Motor neuron (in vitro differentiated cells): ENCODE results near the gene TIMM17A. TPM values are rescaled to one million over a fixed set of nuclear protein-coding genes. Genes with fewer than 3 reads are reported as not detected.

Source experiments
- ATAC-seq, 8 experiments: fragments of 200-7000 bp; cut with Tn5 transposase; replicated peaks in 6 of 8; 2 replicates each; pipeline ENCODE4 v1.8.0; 2021; ENCODE audit warnings: mild to moderate bottlenecking in 8 of 8, moderate library complexity in 8 of 8
- H3K27ac ChIP-seq, 2 donors: fragments of 250-450 bp; sonication (Bioruptor Pico); 2 replicates each; pipeline ENCODE4 v1.9.0; 2021; ENCODE audit warnings: antibody characterized with exemption in 2 of 2, mild to moderate bottlenecking in 2 of 2, moderate library complexity in 1 of 2
- H3K4me1 ChIP-seq, 2 donors: fragments of 250-450 bp; sonication (Bioruptor Pico); replicated peaks in 1 of 2; 2 replicates each; pipeline ENCODE4 v1.6.1; 2021; ENCODE audit warnings: antibody characterized with exemption in 2 of 2, mild to moderate bottlenecking in 2 of 2, moderate library complexity in 1 of 2
- H3K4me3 ChIP-seq, 5 donors: fragments of 250-450 bp; sonication (Bioruptor Pico); 2 replicates each; pipeline ENCODE4 v1.9.0; 2021; ENCODE audit warnings: antibody characterized with exemption in 5 of 5, mild to moderate bottlenecking in 5 of 5, moderate library complexity in 4 of 5
- WGBS, 10 experiments: fragments of 450-650 bp; shearing (Covaris generic); methylation state at CpG; one replicate each; pipeline ENCODE4 v1.0.0; 2022; 5-methylcytosine and 5-hydroxymethylcytosine counted together
- in situ Hi-C, 9 experiments: fragments of 400-800 bp; cut with MboI; loops; one replicate each; pipeline ENCODE4 v1.15.0; 2021; ENCODE audit warnings: low sequenced_read_pairs in 9 of 9, low pct_unique_long_range_greater_than_20kb in 2 of 9; ENCODE audit not compliant: unreplicated experiment in 9 of 9
- total RNA-seq, 8 experiments: library from RNA; unstranded; fragments of 300-600 nt; gene quantifications; 2 replicates each; pipeline versions ENCODE4 v1.2.3 to v1.2.4, GENCODE V29; 2022

The TIMM17A gene
- total RNA-seq: 100 to 1,000 TPM in 3 of 8 experiments, 10 to 100 TPM in 5; 67.6 to 123 (median 75.4) TPM

DNA sequence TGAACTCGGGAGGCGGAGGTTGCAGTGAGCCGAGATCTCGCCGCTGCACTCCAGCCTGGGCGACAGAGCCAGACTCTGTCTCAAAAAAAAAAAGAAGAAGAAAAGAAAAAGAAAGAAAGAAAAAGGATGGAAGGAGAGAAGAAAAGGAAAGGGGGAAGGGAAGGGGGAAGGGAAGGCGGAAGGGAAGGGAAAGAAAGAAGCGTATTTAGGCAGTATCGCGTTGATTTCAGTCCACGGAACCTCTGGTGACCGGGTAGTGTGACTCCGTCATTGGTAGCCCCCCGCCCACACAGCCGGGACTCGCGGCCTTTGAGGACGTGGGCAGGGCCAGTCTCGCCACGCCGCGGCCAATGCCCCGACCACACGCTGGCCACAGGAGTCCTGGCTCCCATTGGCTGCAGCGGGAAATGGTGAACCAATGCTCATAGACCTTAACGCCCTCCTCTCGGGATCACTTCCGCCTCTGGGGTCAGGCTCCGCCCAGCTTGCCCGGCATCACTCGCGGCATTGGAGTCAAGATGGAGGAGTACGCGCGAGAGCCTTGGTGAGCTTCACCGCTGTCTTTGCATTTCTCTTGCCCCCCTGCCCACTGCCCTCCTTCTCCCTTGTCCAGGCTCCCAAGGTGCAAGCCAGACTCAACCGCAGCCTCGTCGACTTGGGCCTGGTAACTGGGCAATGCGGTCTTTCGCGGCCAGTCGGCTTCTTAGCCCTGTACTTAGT lies at the start of gene TIMM17A:
TSS of gene TIMM17A (plus strand) at position 495 of the 720 bp plus-strand sequence. CDS start at position 519, 24 bp downstream.
- in situ Hi-C loops: no loop called here
- Histone ChIP-seq H3K4me1 (peaks cover 4 to 11% of the 10 kb centered on the region in 2 donors), H3K27ac (peak within 1 kb of the TSS; percentile 83 to 84), H3K4me3 (peak within 1 kb of the TSS; percentile 71 to 95 (median 85))
- peak; percentile 97 to 100 (median 99) for ATAC-seq
- WGBS, 10 experiments: 0 to 27% (median 1%) methylated on average over 3 to 25 of the region's 43 CpGs

DNA sequence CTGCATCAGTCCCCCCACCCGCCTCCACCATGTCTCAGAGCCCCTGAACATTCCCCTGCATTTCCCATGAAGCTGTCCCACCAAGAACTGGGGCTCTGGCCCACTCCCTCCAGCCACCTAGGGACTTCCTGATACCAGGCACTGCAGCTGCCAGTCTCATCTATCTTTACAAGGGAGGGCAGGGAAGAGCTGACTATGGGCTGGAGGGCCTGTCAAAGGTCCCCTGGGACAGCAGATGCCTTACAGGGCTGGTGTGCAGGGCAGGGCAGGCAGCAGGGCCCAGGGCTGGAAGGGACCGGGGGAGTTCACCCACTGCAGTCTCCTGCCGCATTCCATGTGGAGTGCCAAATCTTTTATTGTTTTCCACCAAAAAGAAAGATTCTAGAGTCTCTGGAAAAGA lies 49.0 kb upstream of the TIMM17A start:
- Histone ChIP-seq H3K4me1 (peaks cover 0 to 12% of the 10 kb centered on the region in 2 donors), H3K4me3 (no peak overlapping the region), H3K27ac (no peak overlapping the region)
- in situ Hi-C loops: no loop called here
- ATAC-seq: peak in 3 of 8 experiments; percentile 34 to 42 (median 39)
- WGBS, 10 experiments: 80 to 100% (median 86%) methylated on average over 1 to 2 of the region's 3 CpGs; no CpG with 5 or more reads in 5 of the 10 experiments

DNA sequence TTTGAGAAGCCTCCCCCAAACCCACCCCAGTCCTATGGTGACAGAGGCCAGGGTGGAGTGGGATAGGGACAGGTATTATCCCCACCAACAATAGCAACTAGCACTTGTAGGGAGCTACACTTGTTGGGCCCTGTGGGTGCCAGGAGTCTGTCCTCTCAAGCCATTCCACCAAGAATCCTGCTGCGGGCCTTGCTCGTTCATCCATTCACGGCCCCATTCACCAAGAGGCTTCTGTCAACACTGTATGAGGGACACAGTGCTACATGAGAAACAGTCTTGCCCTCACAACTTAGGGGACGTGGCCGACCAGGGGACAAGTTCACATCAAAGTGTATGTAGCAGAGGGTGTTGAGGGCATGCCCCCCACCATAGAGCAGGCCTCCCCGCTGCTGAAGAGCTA lies 47.7 kb upstream of the TIMM17A start:
- no peak for ATAC-seq
- in situ Hi-C loops: no loop called here
- H3K4me1 ChIP-seq: peaks cover 0 to 12% of the 10 kb centered on the region in 2 donors
- H3K27ac ChIP-seq: no peak overlapping the region
- WGBS, 10 experiments: 84 to 88% (median 86%) methylated on average over 3 to 6 of the region's 6 CpGs; no CpG with 5 or more reads in 6 of the 10 experiments
- H3K4me3 ChIP-seq: no peak overlapping the region

DNA sequence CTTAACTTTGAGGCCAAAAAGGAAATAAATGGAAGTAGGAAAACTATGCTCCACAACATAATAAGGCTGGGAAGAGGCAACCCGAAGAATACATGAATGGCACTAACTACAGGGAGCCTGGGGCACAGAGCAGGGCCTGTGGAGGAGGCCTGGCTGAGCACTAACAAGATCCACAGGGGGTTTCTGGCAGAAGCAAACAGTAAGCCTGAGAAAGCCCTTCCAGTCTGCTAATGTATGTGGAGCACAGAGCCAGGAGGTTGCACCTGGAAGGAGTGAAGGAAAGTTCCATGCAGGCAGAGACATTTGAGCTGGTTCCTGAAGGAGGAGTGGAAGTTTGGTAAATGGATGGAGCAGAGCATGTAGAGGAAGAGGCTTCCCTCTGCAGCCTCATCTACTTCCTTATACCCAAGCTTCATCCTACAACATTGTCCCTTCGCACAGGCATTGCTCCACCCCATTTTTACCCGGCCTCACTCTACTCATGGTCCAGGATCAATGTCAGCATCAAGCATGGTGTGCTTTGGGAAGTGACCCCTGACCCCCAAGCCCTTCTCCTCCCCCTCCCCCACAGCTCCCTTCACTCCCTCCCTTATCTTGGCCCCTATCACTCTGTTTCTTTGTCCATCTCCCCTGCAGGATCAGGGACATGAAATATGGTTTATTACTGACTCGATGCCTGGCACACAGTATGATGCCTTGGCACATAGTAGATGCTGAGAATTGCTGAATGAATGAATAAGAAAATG lies 43.3 kb upstream of the TIMM17A start:
- ATAC-seq: no peak
- H3K4me3 ChIP-seq: no peak overlapping the region
- H3K27ac ChIP-seq: no peak overlapping the region
- in situ Hi-C loops: no loop called here
- 17 to 69% (median 53%) methylated on average over 1 to 4 of the region's 4 CpGs; no CpG with 5 or more reads in 6 of the 10 experiments for WGBS, 10 experiments
- peaks cover 7 to 10% of the 10 kb centered on the region in 2 donors for H3K4me1 ChIP-seq

DNA sequence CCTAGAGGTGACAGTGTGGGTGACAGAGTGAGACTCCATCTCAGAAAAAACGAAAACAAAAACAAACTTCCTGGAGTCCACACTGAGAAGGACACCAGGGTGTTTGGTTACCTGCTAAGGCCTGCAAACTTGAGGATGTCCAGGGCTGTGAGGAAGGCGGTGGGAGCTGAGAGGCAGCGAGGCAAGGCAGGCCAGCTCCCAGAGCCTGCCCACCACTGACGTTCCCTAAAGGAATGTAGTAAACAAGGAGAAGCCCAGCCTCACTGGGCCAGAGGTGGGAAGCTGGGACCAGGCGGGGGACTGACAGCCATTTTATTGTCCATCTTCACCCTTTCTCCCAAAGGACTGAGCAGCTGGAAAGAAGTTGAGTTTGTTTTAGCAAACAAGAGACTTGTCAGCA lies 42.5 kb upstream of the TIMM17A start:
- WGBS, 10 experiments: 60 to 84% (median 73%) methylated on average over 3 to 4 of the region's 5 CpGs; no CpG with 5 or more reads in 6 of the 10 experiments
- in situ Hi-C loops: no loop called here
- no peak overlapping the region for H3K4me3 ChIP-seq
- ATAC-seq: no peak
- H3K27ac ChIP-seq: no peak overlapping the region
- peaks cover 16 to 18% of the 10 kb centered on the region in 2 donors for H3K4me1 ChIP-seq

DNA sequence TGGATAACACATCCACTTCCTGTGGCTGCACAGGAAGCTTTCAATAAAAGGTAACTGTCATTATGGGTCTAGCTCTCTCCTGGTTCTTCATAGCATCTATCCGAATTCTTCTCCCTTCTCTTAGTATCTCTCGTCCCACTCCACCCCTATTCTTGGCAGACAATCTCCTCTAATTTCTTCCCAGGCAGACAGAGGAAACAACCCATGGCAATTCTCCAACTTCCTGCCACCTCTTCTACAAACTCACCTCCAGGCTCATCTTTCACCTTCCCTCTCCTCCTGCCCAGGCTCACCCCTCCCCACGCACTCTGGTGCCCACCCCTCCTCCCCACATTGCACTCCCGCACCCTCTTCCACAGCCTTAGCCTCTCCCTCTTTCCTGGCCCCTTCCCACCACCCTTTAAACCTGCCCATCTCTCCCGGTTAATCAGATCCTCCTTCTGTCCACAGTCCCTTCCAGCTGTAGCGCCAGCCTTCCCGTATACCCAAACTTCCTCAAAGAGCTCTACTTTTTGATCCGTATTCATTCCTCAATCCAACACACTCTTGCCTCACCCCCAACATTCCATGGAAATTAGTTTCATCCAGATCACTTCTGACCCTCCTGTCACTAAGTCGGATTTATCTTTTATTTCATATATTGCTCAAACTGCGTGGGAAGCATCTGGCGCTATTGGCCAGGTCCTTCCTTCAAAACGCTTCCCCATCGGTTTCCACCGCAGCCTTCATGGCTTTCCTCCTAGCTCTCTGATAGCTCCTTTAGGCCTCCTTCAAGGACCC lies 40.7 kb upstream of the TIMM17A start:
- WGBS, 10 experiments: 75 to 94% (median 85%) methylated on average over 1 to 11 of the region's 14 CpGs
- no peak overlapping the region for H3K4me3 ChIP-seq
- no peak for ATAC-seq
- in situ Hi-C loops: no loop called here
- peaks cover 22 to 23% of the 10 kb centered on the region in 2 donors for H3K4me1 ChIP-seq
- no peak overlapping the region for H3K27ac ChIP-seq

- peak; percentile 64 to 100 (median 99) for ATAC-seq
- Histone ChIP-seq H3K4me1 (peaks cover 22 to 23% of the 10 kb centered on the region in 2 donors), H3K4me3 (no peak overlapping the region), H3K27ac (peak overlapping the region; percentile 75 to 84)
- in situ Hi-C loops: no loop called here
- 15 to 61% (median 41%) methylated on average over 3 to 7 of the region's 11 CpGs; no CpG with 5 or more reads in 6 of the 10 experiments for WGBS, 10 experiments
Measured at GRCh38 chr1:201916649-201917249, 38.6 kb upstream of the TIMM17A start.

DNA sequence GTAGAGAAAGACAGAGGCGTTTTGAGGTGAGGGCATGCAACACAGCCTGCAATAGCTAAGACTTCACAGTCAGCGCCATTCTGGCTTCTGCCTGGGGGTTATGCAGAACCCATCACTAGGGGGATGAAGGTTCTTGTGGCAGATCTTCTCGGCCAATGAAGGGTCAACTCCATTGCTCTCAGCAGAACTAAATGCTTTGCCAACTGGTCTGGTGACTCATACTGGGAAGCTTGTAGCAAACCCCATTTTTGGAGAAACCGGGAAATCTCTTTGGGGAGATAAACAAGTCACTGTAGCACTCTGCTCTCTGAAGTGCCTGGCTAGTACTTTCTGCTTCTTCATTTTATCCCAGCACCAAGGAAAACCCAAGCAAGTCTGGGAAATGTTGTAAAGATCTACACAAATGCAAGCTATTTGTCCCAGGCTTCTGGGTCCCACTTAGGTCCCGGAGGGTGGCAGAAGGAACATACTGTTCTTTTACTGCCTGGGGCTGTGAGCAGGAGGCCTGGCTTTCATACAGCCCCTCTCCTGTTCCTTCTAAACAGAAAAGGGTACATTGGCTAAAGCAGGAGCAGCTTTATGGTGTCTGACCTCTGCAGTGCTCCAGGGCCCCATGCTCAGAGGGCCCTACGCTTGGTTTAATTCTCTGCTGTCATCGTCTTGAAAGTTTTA lies 37.8 kb upstream of the TIMM17A start:
- Histone ChIP-seq H3K4me1 (peaks cover 22 to 23% of the 10 kb centered on the region in 2 donors), H3K4me3 (no peak overlapping the region), H3K27ac (peak overlapping the region; percentile 75 to 84)
- ATAC-seq: peak in 2 of 8 experiments; percentile 15 to 55
- 40 to 100% (median 93%) methylated on average over 1 to 7 of the region's 7 CpGs for WGBS, 10 experiments
- in situ Hi-C loops: no loop called here

DNA sequence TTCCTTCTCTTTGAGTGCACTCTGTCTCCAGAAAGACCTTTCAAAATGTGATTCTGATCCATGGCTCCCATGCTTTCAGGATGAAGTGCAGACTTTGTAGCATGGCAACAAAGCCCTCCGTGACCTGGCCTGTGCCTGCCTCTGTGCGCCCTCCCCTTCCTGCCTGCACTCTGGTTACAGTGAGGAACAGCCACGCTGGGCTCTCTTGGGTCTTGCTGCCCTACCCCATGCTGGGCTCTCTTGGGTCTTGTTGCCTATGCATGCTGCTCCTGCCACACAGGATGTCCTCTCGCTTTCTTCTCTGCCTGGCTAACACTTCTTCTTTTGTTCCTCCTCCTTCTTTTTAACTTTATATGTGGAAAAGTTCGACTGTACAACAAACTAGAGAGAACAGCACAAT lies 37.0 kb upstream of the TIMM17A start:
- ATAC-seq: no peak
- no peak overlapping the region for H3K27ac ChIP-seq
- WGBS, 10 experiments: 53 to 93% (median 73%) methylated on average over 3 to 5 of the region's 5 CpGs; no CpG with 5 or more reads in 3 of the 10 experiments
- in situ Hi-C loops: no loop called here
- no peak overlapping the region for H3K4me3 ChIP-seq
- peaks cover 22 to 23% of the 10 kb centered on the region in 2 donors for H3K4me1 ChIP-seq

GRCh38 chr1:201921952-201922558 lies 33.2 kb upstream of the TIMM17A start:
- in situ Hi-C loops: no loop called here
- no peak for ATAC-seq
- WGBS, 10 experiments: 58 to 100% (median 87%) methylated on average over 1 to 3 of the region's 3 CpGs
- H3K4me1 ChIP-seq: peaks cover 15% of the 10 kb centered on the region in 2 donors
- no peak overlapping the region for H3K4me3 ChIP-seq
- H3K27ac ChIP-seq: no peak overlapping the region

DNA sequence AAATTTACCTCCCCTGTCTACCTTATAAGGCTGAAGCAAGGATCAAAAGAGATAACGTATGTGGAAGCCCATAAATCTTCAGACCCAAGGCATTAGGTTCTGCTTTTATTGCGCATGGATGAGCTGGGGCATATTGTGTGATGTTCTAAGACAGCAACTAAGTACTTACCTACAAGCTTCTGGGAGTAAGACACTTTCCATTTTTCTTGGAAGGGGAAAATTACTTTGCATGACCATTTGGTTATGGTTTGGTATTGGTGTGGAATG lies 30.1 kb upstream of the TIMM17A start:
- no peak overlapping the region for H3K4me3 ChIP-seq
- no peak for ATAC-seq
- 50 to 100% (median 75%) methylated on average over 1 to 2 of the region's 2 CpGs; no CpG with 5 or more reads in 3 of the 10 experiments for WGBS, 10 experiments
- H3K27ac ChIP-seq: no peak overlapping the region
- in situ Hi-C loops: no loop called here
- H3K4me1 ChIP-seq: peaks cover 0 to 3% of the 10 kb centered on the region in 2 donors
